B cell (primary cell): ENCODE results near the gene EPN2. TPM values are rescaled to one million over a fixed set of nuclear protein-coding genes. Genes with fewer than 3 reads are reported as not detected.

Experiments
- ATAC-seq: fragments of 200-7000 bp; cut with Tn5 transposase; one replicate; pipeline ENCODE4 v1.10.0; 2021; ENCODE audit warnings: low read depth, mild to moderate bottlenecking, moderate number of reproducible peaks, moderate library complexity
- CTCF ChIA-PET: fragments of 350-600 bp; sonication (Branson Sonifier 250); formaldehyde crosslinking; loops from one replicate; lab custom pipeline; 2021; ENCODE audit warnings: antibody characterized with exemption, inconsistent platforms; lab: Charles Lee
- POLR2A ChIA-PET: fragments of 350-600 bp; sonication (Branson Sonifier 250); formaldehyde crosslinking; loops from one replicate; lab custom pipeline; 2021; ENCODE audit warnings: antibody characterized with exemption; lab: Charles Lee
- DNase-seq: peaks from one replicate; pipeline ENCODE4 v3.0.0; 2013
- H2AFZ ChIP-seq: 2 replicates; pipeline ENCODE4 v1.6.1; 2012; ENCODE audit warnings: mild to moderate bottlenecking, low read depth, low read length; ENCODE audit not compliant: insufficient read depth, poor library complexity, severe bottlenecking
- H3K27ac ChIP-seq, 2 donors: 1 replicate in 1 of 2; 2 replicates in 1 of 2; pipeline ENCODE4 v1.5.1; 2012 to 2013; ENCODE audit warnings: low read length in 2 of 2, mild to moderate bottlenecking in 2 of 2, moderate library complexity in 1 of 2
- H3K27me3 ChIP-seq, 4 experiments: fragments of 200-600 bp in 1 of 4; sonication (generic) in 1 of 4; replicated peaks in 1 of 4; 1 replicate in 2 of 4; 2 replicates in 2 of 4; pipeline versions ENCODE4 v1.6.1 to v1.7.0; 2013 to 2016; ENCODE audit warnings: low read length in 3 of 4, mild to moderate bottlenecking in 2 of 4, mixed read lengths in 1 of 4, moderate library complexity in 1 of 4; ENCODE audit not compliant: insufficient read depth in 4 of 4, control insufficient read depth in 3 of 4; ENCODE audit errors: control extremely low read depth in 1 of 4
- H3K36me3 ChIP-seq, 2 experiments: replicated peaks in 1 of 2; 1 replicate in 1 of 2; 2 replicates in 1 of 2; pipeline versions ENCODE4 v1.6.1 to v1.7.1; 2013; ENCODE audit warnings: low read length in 1 of 2; ENCODE audit not compliant: insufficient read depth in 2 of 2, control insufficient read depth in 1 of 2; ENCODE audit errors: control extremely low read depth in 1 of 2, extremely low read depth in 1 of 2
- H3K4me1 ChIP-seq, 2 donors: fragments of 200-600 bp in 1 of 2; sonication (generic) in 1 of 2; 1 replicate in 1 of 2; 2 replicates in 1 of 2; pipeline versions ENCODE4 v1.5.1 to v1.6.1; 2013 to 2017; ENCODE audit warnings: low read length in 2 of 2; ENCODE audit not compliant: control insufficient read depth in 2 of 2, insufficient read depth in 2 of 2
- H3K4me2 ChIP-seq: replicated peaks from 2 replicates; pipeline ENCODE3; 2012; ENCODE audit warnings: mild to moderate bottlenecking, low read depth, low read length; ENCODE audit not compliant: poor library complexity, severe bottlenecking
- H3K4me3 ChIP-seq, 5 experiments: fragments of 200-600 bp in 1 of 5; sonication (generic) in 1 of 5; 1 replicate in 3 of 5; 2 replicates in 2 of 5; pipeline versions ENCODE4 v1.5.1 to v1.7.0; 2011 to 2016; ENCODE audit warnings: low read length in 4 of 5, mild to moderate bottlenecking in 4 of 5, low read depth in 2 of 5, control low read depth in 1 of 5, moderate library complexity in 1 of 5; ENCODE audit not compliant: insufficient read depth in 1 of 5; ENCODE audit errors: control extremely low read depth in 1 of 5, extremely low read depth in 1 of 5
- H3K79me2 ChIP-seq: fragments of 200-600 bp; sonication (generic); one replicate; pipeline ENCODE4 v1.6.0; 2016; ENCODE audit warnings: low read length; ENCODE audit not compliant: control insufficient read depth, insufficient read depth
- H3K9ac ChIP-seq: fragments of 200-600 bp; sonication (generic); 2 replicates; pipeline ENCODE4 v1.6.1; 2017; ENCODE audit warnings: mild to moderate bottlenecking, low read length, moderate library complexity
- H3K9me3 ChIP-seq, 3 donors: one replicate each; pipeline versions ENCODE4 v1.6.1 to v1.7.1; 2013; ENCODE audit warnings: low read length in 2 of 3; ENCODE audit not compliant: control insufficient read depth in 2 of 3, insufficient read depth in 1 of 3; ENCODE audit errors: control extremely low read depth in 1 of 3
- H4K20me1 ChIP-seq: 2 replicates; pipeline ENCODE4 v1.6.0; 2012; ENCODE audit warnings: mild to moderate bottlenecking, low read length; ENCODE audit not compliant: insufficient read depth, control insufficient read depth, poor library complexity, severe bottlenecking
- H3K27ac Mint-ChIP-seq: one replicate; pipeline ENCODE4 v1.8.0; 2021; ENCODE audit warnings: mixed read lengths
- H3K27me3 Mint-ChIP-seq: one replicate; pipeline ENCODE4 v1.8.0; 2021; ENCODE audit warnings: mixed read lengths
- H3K4me1 Mint-ChIP-seq: one replicate; pipeline ENCODE4 v1.8.0; 2021; ENCODE audit warnings: mixed read lengths
- H3K4me3 Mint-ChIP-seq: one replicate; pipeline ENCODE4 v1.8.0; 2021; ENCODE audit warnings: mixed read lengths
- H3K9me3 Mint-ChIP-seq: one replicate; pipeline ENCODE4 v1.8.0; 2022; ENCODE audit warnings: mixed read lengths; ENCODE audit not compliant: insufficient read depth
- CTCF ChIP-seq: fragments of 200-600 bp; IDR thresholded peaks from one replicate; pipeline ENCODE4 v1.8.0; 2022; ENCODE audit warnings: antibody characterized with exemption, mild to moderate bottlenecking
- EZH2 ChIP-seq: IDR thresholded peaks from 2 replicates; pipeline ENCODE4 v1.6.1; 2012; ENCODE audit warnings: borderline replicate concordance, low read depth, mild to moderate bottlenecking, moderate library complexity, low read length; ENCODE audit not compliant: insufficient read depth, poor library complexity, severe bottlenecking
- WGBS: methylation state at CpG from one replicate; pipeline ENCODE4 v1.1.5; 2013; ENCODE audit warnings: missing lambda C conversion rate; ENCODE audit not compliant: insufficient coverage; 5-methylcytosine and 5-hydroxymethylcytosine counted together
- intact Hi-C: fragments of 100-400 bp; cut with micrococcal nuclease; formaldehyde crosslinking; loops from one replicate; pipeline ENCODE4 v1.10.0; 2022
- polyA plus RNA-seq: library from polyadenylated mRNA; depleted of rRNA; stranded (reverse); fragments of >200 nt; gene quantifications from 2 replicates; pipeline ENCODE4 v1.2.3, GENCODE V29; 2012
- total RNA-seq, 2 donors: library from RNA; stranded (reverse); fragments of 120-200 nt in 1 of 2; gene quantifications; 1 replicate in 1 of 2; 2 replicates in 1 of 2; pipeline versions ENCODE4 v1.2.3 to v1.2.4, GENCODE V29; 2013 to 2022

The EPN2 gene
- total and polyA plus RNA-seq, 2 donors (not counting 1 experiment from before 2014, with no cell fraction given): 15.7 to 35.6 TPM

- Histone ChIP-seq H3K4me1 (peaks cover 0 to 11% of the 10 kb centered on the region in 2 donors), H3K4me2 (no peak overlapping the region), H2AFZ (no peak overlapping the region), H3K9me3 (no peaks in the 10 kb centered on the region), H3K27me3 (peaks cover 0 to 3% (median 0%) of the 10 kb centered on the region in 4 experiments), H4K20me1 (no peaks in the 10 kb centered on the region), H3K9ac (no peak overlapping the region), H3K79me2 (no peaks in the 10 kb centered on the region), H3K4me3 (no peak overlapping the region), H3K27ac (no peak overlapping the region), H3K36me3 (no peaks in the 10 kb centered on the region)
- ChIA-PET CTCF (interaction anchor here (2.2 kb wide), 1 partner anchor 9 kb away, joined by 9 read pairs; no protein-coding TSS in a partner anchor), POLR2A (no interaction called here)
- no peak overlapping the region for H3K4me3 Mint-ChIP-seq
- intact Hi-C loops: no loop called here
- TF ChIP-seq EZH2: no peak
- TF ChIP-seq CTCF: no peak
- peaks cover 8% of the 10 kb centered on the region for H3K4me1 Mint-ChIP-seq
- peaks cover 12% of the 10 kb centered on the region for H3K27me3 Mint-ChIP-seq
- H3K27ac Mint-ChIP-seq: no peak overlapping the region
- WGBS: 84% methylated on average over 19 of the region's 19 CpGs
- DNase-seq: peak; percentile 36
- ATAC-seq: peak; percentile 84
- H3K9me3 Mint-ChIP-seq: no peaks in the 10 kb centered on the region
Measured at GRCh38 chr17:19346351-19347255, 109.4 kb downstream of the EPN2 start.
